Psoas muscle (tissue), 8 donors: ENCODE data around the gene FTCD. TPM values are rescaled to one million over a fixed set of nuclear protein-coding genes. Genes with fewer than 3 reads are reported as not detected.

ENCODE experiments used
- ATAC-seq, 4 donors: fragments of 200-7000 bp; cut with Tn5 transposase; one replicate each; pipeline ENCODE4 v1.9.1; 2020; ENCODE audit warnings: moderate library complexity in 3 of 4, mild to moderate bottlenecking in 2 of 4
- DNase-seq, 2 donors: peaks; one replicate each; pipeline ENCODE4 v3.0.0-alpha.2; 2020
- H3K27ac ChIP-seq: fragments of 200-600 bp; one replicate; pipeline ENCODE4 v1.8.0; 2022
- H3K27me3 ChIP-seq, 3 donors: fragments of 200-600 bp in 1 of 3; one replicate each; pipeline versions ENCODE4 v1.6.1 to v1.8.0; 2013 to 2022; ENCODE audit warnings: low read length in 2 of 3, mild to moderate bottlenecking in 2 of 3, moderate library complexity in 1 of 3; ENCODE audit not compliant: insufficient read depth in 3 of 3
- H3K36me3 ChIP-seq, 2 donors: fragments of 200-600 bp in 1 of 2; one replicate each; pipeline versions ENCODE4 v1.6.1 to v1.8.0; 2013 to 2022; ENCODE audit warnings: low read depth in 1 of 2, mild to moderate bottlenecking in 1 of 2, moderate library complexity in 1 of 2; ENCODE audit not compliant: insufficient read depth in 1 of 2
- H3K4me1 ChIP-seq: fragments of 200-600 bp; one replicate; pipeline ENCODE4 v1.8.0; 2022
- H3K4me3 ChIP-seq: fragments of 200-600 bp; one replicate; pipeline ENCODE4 v1.8.0; 2022; ENCODE audit warnings: mild to moderate bottlenecking
- H3K9me3 ChIP-seq: fragments of 200-600 bp; one replicate; pipeline ENCODE4 v1.8.0; 2022
- WGBS, 3 donors: extraction: QIAGEN DNeasy Blood & Tissue Kit; methylation state at CpG; one replicate each; pipeline versions ENCODE4 v1.1.6 to v1.1.7; 2013; 5-methylcytosine and 5-hydroxymethylcytosine counted together
- intact Hi-C, 2 donors: fragments of 100-400 bp; cut with DNase I; formaldehyde crosslinking; loops; one replicate each; pipeline versions ENCODE4 v1.11.0 to v1.14.2; 2022
- polyA plus RNA-seq, 3 donors: library from polyadenylated mRNA; stranded (reverse); fragments of 200-250 nt; gene quantifications; one replicate each; pipeline ENCODE4 v1.2.3, GENCODE V29; 2013
- total RNA-seq, 4 donors: library from RNA; stranded (reverse); fragmentation: NEBNext Ultra II Directional in 2 of 4; extraction: Animal tissue kit (Norgen Biotek cat#: 25700) in 2 of 4; gene quantifications; one replicate each; pipeline versions ENCODE4 v1.2.1 to v1.2.4, GENCODE V29; 2021 to 2023
- TF ChIP-seq, protein P1 (sequence below): fragments of 200-600 bp; IDR thresholded peaks from one replicate; pipeline ENCODE4 v1.8.0; 2022; ENCODE audit warnings: antibody characterized with exemption
- donor health status: healthy with polysubstance abuse.
- donor health status: DM: no; HTN: no; CAD: no; lungs with moderate emphysema.
- donor health status: Bipolar disorder and iron deficiency.
- donor health status: healthy.
- donor health status: DM: yes; HTN: yes; CAD: no.
- donor health status: DM: no; HTN: no; CAD: no.
- donor health status: DM: no; HTN: no; CAD: no.
- donor health status: DM: yes; HTN: yes; CAD: no.

FTCD gene
- total and polyA plus RNA-seq, 7 donors: 0.03 to 2.0 (median 0.13) TPM; not detected in 3

DNA sequence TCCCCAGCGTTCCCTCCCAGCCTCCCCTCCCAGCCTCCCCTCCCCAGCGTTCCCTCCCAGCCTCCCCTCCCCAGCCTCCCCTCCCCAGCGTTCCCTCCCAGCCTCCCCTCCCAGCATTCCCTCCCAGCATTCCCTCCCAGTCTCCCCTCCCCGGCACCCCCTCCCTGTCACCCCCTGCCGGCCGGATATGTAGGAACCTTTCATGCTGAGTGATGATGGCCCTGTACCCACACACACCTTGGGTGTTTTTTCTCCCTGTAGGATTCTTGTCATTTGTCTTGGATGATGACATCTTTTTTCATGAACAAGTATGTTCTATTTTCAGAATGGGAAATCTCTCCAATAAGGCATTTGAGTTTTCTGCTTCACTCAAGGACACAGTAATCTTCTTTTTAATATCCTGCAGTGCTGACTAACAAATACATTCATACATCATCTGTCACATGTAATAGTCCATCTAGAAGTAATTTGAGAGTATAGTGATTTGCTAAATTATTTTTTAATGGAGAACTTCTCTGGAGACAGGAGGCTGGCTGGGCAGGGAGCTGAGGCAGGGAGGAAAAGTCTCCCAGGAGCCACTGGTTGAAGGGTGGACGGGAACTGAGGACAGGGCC is 19.5 kb downstream of the FTCD start:
- Histone ChIP-seq H3K27me3 (no peaks in the 10 kb centered on the region), H3K4me3 (no peak overlapping the region), H3K9me3 (no peaks in the 10 kb centered on the region), H3K27ac (no peak overlapping the region), H3K36me3 (no peaks in the 10 kb centered on the region), H3K4me1 (no peaks in the 10 kb centered on the region)
- TF ChIP-seq, protein P1, sequence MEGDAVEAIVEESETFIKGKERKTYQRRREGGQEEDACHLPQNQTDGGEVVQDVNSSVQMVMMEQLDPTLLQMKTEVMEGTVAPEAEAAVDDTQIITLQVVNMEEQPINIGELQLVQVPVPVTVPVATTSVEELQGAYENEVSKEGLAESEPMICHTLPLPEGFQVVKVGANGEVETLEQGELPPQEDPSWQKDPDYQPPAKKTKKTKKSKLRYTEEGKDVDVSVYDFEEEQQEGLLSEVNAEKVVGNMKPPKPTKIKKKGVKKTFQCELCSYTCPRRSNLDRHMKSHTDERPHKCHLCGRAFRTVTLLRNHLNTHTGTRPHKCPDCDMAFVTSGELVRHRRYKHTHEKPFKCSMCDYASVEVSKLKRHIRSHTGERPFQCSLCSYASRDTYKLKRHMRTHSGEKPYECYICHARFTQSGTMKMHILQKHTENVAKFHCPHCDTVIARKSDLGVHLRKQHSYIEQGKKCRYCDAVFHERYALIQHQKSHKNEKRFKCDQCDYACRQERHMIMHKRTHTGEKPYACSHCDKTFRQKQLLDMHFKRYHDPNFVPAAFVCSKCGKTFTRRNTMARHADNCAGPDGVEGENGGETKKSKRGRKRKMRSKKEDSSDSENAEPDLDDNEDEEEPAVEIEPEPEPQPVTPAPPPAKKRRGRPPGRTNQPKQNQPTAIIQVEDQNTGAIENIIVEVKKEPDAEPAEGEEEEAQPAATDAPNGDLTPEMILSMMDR: no peak
- DNase-seq (no peak), ATAC-seq (no peak)
- 50 to 82% (median 76%) methylated on average over 4 to 7 of the region's 7 CpGs for WGBS, 3 donors
- intact Hi-C loops: no loop called here

DNA sequence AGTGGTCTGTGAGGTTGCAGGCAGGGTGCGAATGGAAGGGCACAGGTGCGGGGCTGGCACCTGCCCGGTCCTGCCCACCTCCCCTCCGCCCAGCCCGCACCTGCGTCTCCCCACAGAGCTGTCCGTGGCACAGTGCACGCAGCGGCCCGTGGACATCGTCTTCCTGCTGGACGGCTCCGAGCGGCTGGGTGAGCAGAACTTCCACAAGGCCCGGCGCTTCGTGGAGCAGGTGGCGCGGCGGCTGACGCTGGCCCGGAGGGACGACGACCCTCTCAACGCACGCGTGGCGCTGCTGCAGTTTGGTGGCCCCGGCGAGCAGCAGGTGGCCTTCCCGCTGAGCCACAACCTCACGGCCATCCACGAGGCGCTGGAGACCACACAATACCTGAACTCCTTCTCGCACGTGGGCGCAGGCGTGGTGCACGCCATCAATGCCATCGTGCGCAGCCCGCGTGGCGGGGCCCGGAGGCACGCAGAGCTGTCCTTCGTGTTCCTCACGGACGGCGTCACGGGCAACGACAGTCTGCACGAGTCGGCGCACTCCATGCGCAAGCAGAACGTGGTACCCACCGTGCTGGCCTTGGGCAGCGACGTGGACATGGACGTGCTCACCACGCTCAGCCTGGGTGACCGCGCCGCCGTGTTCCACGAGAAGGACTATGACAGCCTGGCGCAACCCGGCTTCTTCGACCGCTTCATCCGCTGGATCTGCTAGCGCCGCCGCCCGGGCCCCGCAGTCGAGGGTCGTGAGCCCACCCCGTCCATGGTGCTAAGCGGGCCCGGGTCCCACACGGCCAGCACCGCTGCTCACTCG is 23.3 kb downstream of the FTCD start:
- ATAC-seq: peak in 3 of 4 donors; percentile 4 to 16 (median 4)

GRCh38 chr21:46131588-46131837 is 23.9 kb downstream of the FTCD start:
- peak; percentile 17 to 48 for DNase-seq

More for the DNA sequence above, 23.3 kb downstream of the FTCD start:
- DNase-seq: peak in 1 of 2 donors; percentile 18
- H3K36me3 ChIP-seq: no peaks in the 10 kb centered on the region
- TF ChIP-seq, protein P1: no peak
- no peak overlapping the region for H3K27ac ChIP-seq
- H3K27me3 ChIP-seq: no peaks in the 10 kb centered on the region
- intact Hi-C loops: no loop called here
- H3K4me1 ChIP-seq: no peaks in the 10 kb centered on the region
- 91 to 92% (median 92%) methylated on average over 83 to 85 of the region's 85 CpGs for WGBS, 3 donors
- H3K4me3 ChIP-seq: no peak overlapping the region
- no peaks in the 10 kb centered on the region for H3K9me3 ChIP-seq

DNA sequence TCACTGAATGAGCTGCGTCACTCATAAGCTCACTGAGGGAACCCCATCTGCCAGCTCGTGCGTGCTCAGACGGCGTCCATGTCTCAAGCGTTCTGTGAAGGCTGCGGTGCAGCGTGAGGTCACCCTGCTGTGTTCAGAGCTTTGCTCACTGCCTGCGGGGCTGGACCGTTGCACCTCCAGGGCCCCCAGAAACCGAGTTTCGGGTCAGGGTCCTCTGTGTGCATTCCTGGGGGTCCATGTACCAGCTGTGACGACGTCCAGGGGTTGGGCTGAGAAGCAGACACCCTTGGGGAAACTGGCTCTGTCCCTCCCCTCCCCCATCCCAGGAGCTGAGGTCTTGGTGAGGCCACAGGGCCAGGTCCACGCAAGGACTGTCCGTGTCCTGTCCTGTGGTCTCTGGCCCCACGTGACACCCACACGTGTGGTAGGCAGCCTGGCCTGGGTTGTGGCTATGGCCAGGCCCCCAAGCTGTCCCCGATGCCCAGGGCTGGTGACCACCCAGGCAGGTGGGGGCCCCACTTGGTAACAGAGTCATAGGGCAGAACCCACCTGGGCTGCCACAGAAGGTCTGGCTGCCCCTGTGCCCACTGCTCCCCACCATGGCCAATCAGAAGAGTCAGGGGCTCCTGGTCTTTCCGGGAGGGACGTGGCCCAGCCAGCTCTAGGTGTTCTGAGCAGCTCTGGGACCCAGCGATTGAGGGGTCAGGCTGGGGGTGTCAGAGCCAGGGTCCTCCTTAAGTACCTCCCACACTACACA is 24.4 kb downstream of the FTCD start:
- no peaks in the 10 kb centered on the region for H3K9me3 ChIP-seq
- no peaks in the 10 kb centered on the region for H3K27me3 ChIP-seq
- intact Hi-C loops: no loop called here
- H3K4me1 ChIP-seq: no peaks in the 10 kb centered on the region
- DNase-seq (peak; percentile 40 to 67), ATAC-seq (peak in 2 of 4 donors; percentile 24 to 28)
- WGBS, 3 donors: 48 to 56% (median 56%) methylated on average over 22 of the region's 22 CpGs
- no peak overlapping the region for H3K4me3 ChIP-seq
- H3K27ac ChIP-seq: no peak overlapping the region
- H3K36me3 ChIP-seq: peaks cover 0 to 4% of the 10 kb centered on the region in 2 donors
- TF ChIP-seq, protein P1: no peak

More at GRCh38 chr21:46131588-46131837, 23.9 kb downstream of the FTCD start:
- H3K36me3 ChIP-seq: no peaks in the 10 kb centered on the region
- no peaks in the 10 kb centered on the region for H3K9me3 ChIP-seq
- no peak overlapping the region for H3K27ac ChIP-seq
- H3K4me1 ChIP-seq: no peaks in the 10 kb centered on the region
- TF ChIP-seq, protein P1: no peak
- peak in 1 of 4 donors; percentile 14 for ATAC-seq
- no peaks in the 10 kb centered on the region for H3K27me3 ChIP-seq
- 75 to 87% (median 78%) methylated on average over 3 to 4 of the region's 4 CpGs for WGBS, 3 donors
- H3K4me3 ChIP-seq: no peak overlapping the region
- intact Hi-C loops: no loop called here
